Endodermal cell (in vitro differentiated cells): ENCODE measurements around the gene THAP8. TPM values are rescaled to one million over a fixed set of nuclear protein-coding genes. Genes with fewer than 3 reads are reported as not detected.

Source experiments
- DNase-seq: peaks from one replicate; pipeline ENCODE4 v3.0.0-alpha.2; 2017
- H3K27ac ChIP-seq: 2 replicates; pipeline ENCODE4 v1.5.1; 2013; ENCODE audit warnings: mild to moderate bottlenecking, low read depth, low read length, moderate library complexity
- H3K27me3 ChIP-seq: 2 replicates; pipeline ENCODE4 v1.6.1; 2013; ENCODE audit warnings: mild to moderate bottlenecking, low read length, moderate library complexity; ENCODE audit not compliant: insufficient read depth, control insufficient read depth, poor library complexity, severe bottlenecking
- H3K36me3 ChIP-seq: 2 replicates; pipeline ENCODE4 v1.7.0; 2013; ENCODE audit warnings: mild to moderate bottlenecking, low read length, moderate library complexity; ENCODE audit not compliant: control insufficient read depth, insufficient read depth
- H3K4me1 ChIP-seq: one replicate; pipeline ENCODE4 v1.7.0; 2013; ENCODE audit warnings: low read length; ENCODE audit not compliant: control insufficient read depth, insufficient read depth
- H3K4me3 ChIP-seq: 2 replicates; pipeline ENCODE4 v1.5.1; 2013; ENCODE audit warnings: mild to moderate bottlenecking, low read length, moderate library complexity
- H3K9ac ChIP-seq: 2 replicates; pipeline ENCODE4 v1.6.1; 2013; ENCODE audit warnings: mild to moderate bottlenecking, low read length, moderate library complexity; ENCODE audit not compliant: poor library complexity, severe bottlenecking; ENCODE audit errors: extremely low read depth
- H3K9me3 ChIP-seq: 2 replicates; pipeline ENCODE4 v1.6.1; 2013; ENCODE audit warnings: mild to moderate bottlenecking, low read length, moderate library complexity; ENCODE audit not compliant: control insufficient read depth
- H3K27ac Mint-ChIP-seq: 2 replicates; pipeline ENCODE4 v1.8.0; 2020; ENCODE audit warnings: mixed read lengths
- H3K27me3 Mint-ChIP-seq: 2 replicates; pipeline ENCODE4 v1.8.0; 2021; ENCODE audit warnings: mild to moderate bottlenecking, mixed read lengths; ENCODE audit not compliant: insufficient read depth
- H3K36me3 Mint-ChIP-seq: 2 replicates; pipeline ENCODE4 v1.8.0; 2020; ENCODE audit warnings: low read depth, mixed read lengths
- H3K4me1 Mint-ChIP-seq: 2 replicates; pipeline ENCODE4 v1.8.0; 2020; ENCODE audit warnings: mixed read lengths
- H3K4me3 Mint-ChIP-seq: 2 replicates; pipeline ENCODE4 v1.8.0; 2020; ENCODE audit warnings: mild to moderate bottlenecking, moderate library complexity, mixed read lengths
- H3K9me3 Mint-ChIP-seq: 2 replicates; pipeline ENCODE4 v1.8.0; 2020; ENCODE audit warnings: mild to moderate bottlenecking, mixed read lengths
- WGBS, 2 experiments: methylation state at CpG; one replicate each; pipeline versions ENCODE4 v1.1.5 to v1.1.7; 2013; ENCODE audit warnings: missing lambda C conversion rate in 2 of 2, mixed read lengths in 1 of 2; ENCODE audit not compliant: insufficient coverage in 1 of 2, insufficient read length in 1 of 2; 5-methylcytosine and 5-hydroxymethylcytosine counted together
- total RNA-seq, 2 donors: library from RNA; stranded (reverse); fragmentation: NEBNext Ultra II Directional in 1 of 2; extraction: Animal tissue kit (Norgen Biotek cat#: 25700) in 1 of 2; gene quantifications; 2 replicates in 1 of 2; 3 replicates in 1 of 2; pipeline ENCODE4 v1.2.1, GENCODE V29; 2021
- TF ChIP-seq, protein P1 (sequence below): fragments of 200-600 bp; sonication (generic); conservative IDR thresholded peaks from 2 replicates; pipeline ENCODE4 v1.5.0; 2021; ENCODE audit warnings: antibody characterized with exemption, mild to moderate bottlenecking

Gene THAP8
- total RNA-seq, 2 donors from 2014 or later = 6.7 to 8.9 TPM

- H3K9me3 ChIP-seq = no peaks in the 10 kb centered on the region
- H3K27ac Mint-ChIP-seq = no peak overlapping the region
- peaks cover 27% of the 10 kb centered on the region for H3K36me3 ChIP-seq
- H3K9me3 Mint-ChIP-seq = no peaks in the 10 kb centered on the region
- 94 to 97% methylated on average over 3 to 5 of the region's 5 CpGs for WGBS, 2 experiments
- H3K27ac ChIP-seq = no peak overlapping the region
- no peaks in the 10 kb centered on the region for H3K4me1 ChIP-seq
- H3K27me3 Mint-ChIP-seq = no peaks in the 10 kb centered on the region
- no peak overlapping the region for H3K4me3 Mint-ChIP-seq
- no peak overlapping the region for H3K9ac ChIP-seq
- TF ChIP-seq, protein P1, sequence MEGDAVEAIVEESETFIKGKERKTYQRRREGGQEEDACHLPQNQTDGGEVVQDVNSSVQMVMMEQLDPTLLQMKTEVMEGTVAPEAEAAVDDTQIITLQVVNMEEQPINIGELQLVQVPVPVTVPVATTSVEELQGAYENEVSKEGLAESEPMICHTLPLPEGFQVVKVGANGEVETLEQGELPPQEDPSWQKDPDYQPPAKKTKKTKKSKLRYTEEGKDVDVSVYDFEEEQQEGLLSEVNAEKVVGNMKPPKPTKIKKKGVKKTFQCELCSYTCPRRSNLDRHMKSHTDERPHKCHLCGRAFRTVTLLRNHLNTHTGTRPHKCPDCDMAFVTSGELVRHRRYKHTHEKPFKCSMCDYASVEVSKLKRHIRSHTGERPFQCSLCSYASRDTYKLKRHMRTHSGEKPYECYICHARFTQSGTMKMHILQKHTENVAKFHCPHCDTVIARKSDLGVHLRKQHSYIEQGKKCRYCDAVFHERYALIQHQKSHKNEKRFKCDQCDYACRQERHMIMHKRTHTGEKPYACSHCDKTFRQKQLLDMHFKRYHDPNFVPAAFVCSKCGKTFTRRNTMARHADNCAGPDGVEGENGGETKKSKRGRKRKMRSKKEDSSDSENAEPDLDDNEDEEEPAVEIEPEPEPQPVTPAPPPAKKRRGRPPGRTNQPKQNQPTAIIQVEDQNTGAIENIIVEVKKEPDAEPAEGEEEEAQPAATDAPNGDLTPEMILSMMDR = no peak
- DNase-seq = no peak
- no peaks in the 10 kb centered on the region for H3K4me1 Mint-ChIP-seq
- no peaks in the 10 kb centered on the region for H3K27me3 ChIP-seq
- H3K4me3 ChIP-seq = no peak overlapping the region
- H3K36me3 Mint-ChIP-seq = peaks cover 47% of the 10 kb centered on the region
These were observed 46.4 kb upstream of the THAP8 start for GRCh38 chr19:36100476-36100875.

- Mint-ChIP-seq H3K27me3 (no peaks in the 10 kb centered on the region), H3K27ac (no peak overlapping the region), H3K36me3 (peaks cover 42% of the 10 kb centered on the region), H3K4me1 (no peaks in the 10 kb centered on the region), H3K4me3 (no peak overlapping the region), H3K9me3 (no peaks in the 10 kb centered on the region)
- no peaks in the 10 kb centered on the region for H3K9me3 ChIP-seq
- 91 to 92% methylated on average over 12 to 19 of the region's 19 CpGs for WGBS, 2 experiments
- TF ChIP-seq, protein P1 = no peak
- H3K9ac ChIP-seq = no peak overlapping the region
- no peak overlapping the region for H3K27ac ChIP-seq
- H3K27me3 ChIP-seq = no peaks in the 10 kb centered on the region
- no peaks in the 10 kb centered on the region for H3K4me1 ChIP-seq
- no peak overlapping the region for H3K4me3 ChIP-seq
- peaks cover 31% of the 10 kb centered on the region for H3K36me3 ChIP-seq
- no peak for DNase-seq
These were observed 45.2 kb upstream of the THAP8 start for GRCh38 chr19:36099166-36099785.

DNA sequence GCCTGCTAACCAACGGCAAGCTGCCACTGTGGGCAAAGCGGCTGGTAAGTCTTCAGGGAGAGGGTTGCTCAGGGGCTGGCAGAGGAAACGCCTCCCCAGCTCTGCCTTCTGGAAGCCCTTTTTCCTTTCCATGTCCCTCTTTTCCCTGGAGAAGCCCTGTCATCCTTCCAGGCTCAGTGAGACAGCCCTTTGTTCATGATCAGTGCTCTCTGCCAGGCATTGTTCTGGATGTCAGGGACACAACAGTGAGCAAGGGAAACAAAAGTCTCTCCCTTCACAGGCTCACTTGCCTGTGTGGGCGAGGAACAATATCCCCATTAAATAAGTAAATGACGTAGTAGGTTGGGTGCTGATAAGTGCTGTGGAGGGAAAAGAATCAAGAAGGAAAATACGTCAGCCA is 43.0 kb upstream of the THAP8 start:
- H3K4me1 ChIP-seq = no peaks in the 10 kb centered on the region
- TF ChIP-seq, protein P1 = no peak
- Mint-ChIP-seq H3K36me3 (peaks cover 48% of the 10 kb centered on the region), H3K27ac (peak overlapping the region; percentile 24), H3K4me3 (no peak overlapping the region), H3K9me3 (no peaks in the 10 kb centered on the region), H3K4me1 (no peaks in the 10 kb centered on the region), H3K27me3 (no peaks in the 10 kb centered on the region)
- no peaks in the 10 kb centered on the region for H3K9me3 ChIP-seq
- peaks cover 39% of the 10 kb centered on the region for H3K36me3 ChIP-seq
- no peak overlapping the region for H3K4me3 ChIP-seq
- H3K27ac ChIP-seq = peak overlapping the region; percentile 81
- H3K9ac ChIP-seq = no peak overlapping the region
- DNase-seq = no peak
- H3K27me3 ChIP-seq = no peaks in the 10 kb centered on the region
- 74 to 90% methylated on average over 2 to 6 of the region's 6 CpGs for WGBS, 2 experiments
